RWPE2 (cell line): ENCODE results near the gene ABHD15.

Source experiments
- ATAC-seq: fragments of 200-7000 bp; cut with Tn5 transposase; 3 replicates; pipeline ENCODE4 v1.9.1; 2021; ENCODE audit warnings: low read depth
- DNase-seq: peaks from one replicate; pipeline ENCODE4 v3.0.0-alpha.2; 2020; ENCODE audit warnings: low spot score
- H3K27ac ChIP-seq: fragments of 450-650 bp; 2 replicates; pipeline ENCODE4 v1.5.1; 2017; ENCODE audit warnings: mild to moderate bottlenecking; ENCODE audit not compliant: poor library complexity, severe bottlenecking
- H3K27me3 ChIP-seq: fragments of 250-450 bp; sonication (Bioruptor Pico); 2 replicates; pipeline ENCODE4 v1.5.1; 2021; ENCODE audit warnings: mild to moderate bottlenecking, moderate library complexity; ENCODE audit not compliant: insufficient read depth, poor library complexity, severe bottlenecking
- H3K36me3 ChIP-seq: fragments of 250-450 bp; sonication (Bioruptor Pico); 2 replicates; pipeline ENCODE4 v1.5.1; 2020; ENCODE audit warnings: low read depth, mild to moderate bottlenecking, moderate library complexity
- H3K4me1 ChIP-seq: fragments of 250-450 bp; sonication (Bioruptor Pico); 2 replicates; pipeline ENCODE4 v1.5.1; 2021; ENCODE audit warnings: mild to moderate bottlenecking, moderate library complexity; ENCODE audit not compliant: insufficient read depth, poor library complexity, severe bottlenecking
- H3K4me3 ChIP-seq: fragments of 250-450 bp; sonication (Bioruptor Pico); 2 replicates; pipeline ENCODE4 v1.5.1; 2021; ENCODE audit warnings: mild to moderate bottlenecking, moderate library complexity; ENCODE audit not compliant: severe bottlenecking
- H3K9me3 ChIP-seq: fragments of 250-450 bp; sonication (Bioruptor Pico); 2 replicates; pipeline ENCODE4 v1.5.1; 2021; ENCODE audit warnings: mild to moderate bottlenecking, moderate library complexity; ENCODE audit not compliant: severe bottlenecking
- TF ChIP-seq, protein P1 (sequence below): fragments of 450-650 bp; IDR thresholded peaks from one replicate; pipeline ENCODE4 v1.5.1; 2017; ENCODE audit warnings: mild to moderate bottlenecking, moderate library complexity; ENCODE audit not compliant: poor library complexity, severe bottlenecking

Gene ABHD15

DNA sequence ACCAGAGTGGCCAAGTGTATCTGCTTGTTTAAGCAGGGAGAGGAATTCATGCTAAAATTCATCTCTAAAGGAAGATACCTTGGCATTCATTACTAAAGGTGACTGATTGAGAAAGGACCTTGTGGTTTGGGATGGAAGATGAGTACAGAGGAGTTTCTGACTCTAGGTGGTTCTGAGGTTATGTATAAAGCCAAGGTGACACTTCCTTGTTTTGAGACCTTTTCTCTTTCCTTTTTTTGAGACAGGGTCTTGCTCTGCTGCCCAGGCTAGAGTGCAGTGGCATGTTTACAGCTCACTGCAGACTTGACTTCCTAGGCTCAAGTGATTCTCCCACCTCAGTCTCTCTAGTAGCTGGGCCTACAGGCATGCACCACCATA is 9.1 kb downstream of the ABHD15 start:
- Histone ChIP-seq H3K4me3 (no peak overlapping the region), H3K9me3 (no peaks in the 10 kb centered on the region), H3K27ac (no peak overlapping the region), H3K36me3 (no peaks in the 10 kb centered on the region), H3K4me1 (no peaks in the 10 kb centered on the region), H3K27me3 (no peaks in the 10 kb centered on the region)
- TF ChIP-seq, protein P1, sequence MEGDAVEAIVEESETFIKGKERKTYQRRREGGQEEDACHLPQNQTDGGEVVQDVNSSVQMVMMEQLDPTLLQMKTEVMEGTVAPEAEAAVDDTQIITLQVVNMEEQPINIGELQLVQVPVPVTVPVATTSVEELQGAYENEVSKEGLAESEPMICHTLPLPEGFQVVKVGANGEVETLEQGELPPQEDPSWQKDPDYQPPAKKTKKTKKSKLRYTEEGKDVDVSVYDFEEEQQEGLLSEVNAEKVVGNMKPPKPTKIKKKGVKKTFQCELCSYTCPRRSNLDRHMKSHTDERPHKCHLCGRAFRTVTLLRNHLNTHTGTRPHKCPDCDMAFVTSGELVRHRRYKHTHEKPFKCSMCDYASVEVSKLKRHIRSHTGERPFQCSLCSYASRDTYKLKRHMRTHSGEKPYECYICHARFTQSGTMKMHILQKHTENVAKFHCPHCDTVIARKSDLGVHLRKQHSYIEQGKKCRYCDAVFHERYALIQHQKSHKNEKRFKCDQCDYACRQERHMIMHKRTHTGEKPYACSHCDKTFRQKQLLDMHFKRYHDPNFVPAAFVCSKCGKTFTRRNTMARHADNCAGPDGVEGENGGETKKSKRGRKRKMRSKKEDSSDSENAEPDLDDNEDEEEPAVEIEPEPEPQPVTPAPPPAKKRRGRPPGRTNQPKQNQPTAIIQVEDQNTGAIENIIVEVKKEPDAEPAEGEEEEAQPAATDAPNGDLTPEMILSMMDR, result no peak
- no peak for DNase-seq
- no peak for ATAC-seq

DNA sequence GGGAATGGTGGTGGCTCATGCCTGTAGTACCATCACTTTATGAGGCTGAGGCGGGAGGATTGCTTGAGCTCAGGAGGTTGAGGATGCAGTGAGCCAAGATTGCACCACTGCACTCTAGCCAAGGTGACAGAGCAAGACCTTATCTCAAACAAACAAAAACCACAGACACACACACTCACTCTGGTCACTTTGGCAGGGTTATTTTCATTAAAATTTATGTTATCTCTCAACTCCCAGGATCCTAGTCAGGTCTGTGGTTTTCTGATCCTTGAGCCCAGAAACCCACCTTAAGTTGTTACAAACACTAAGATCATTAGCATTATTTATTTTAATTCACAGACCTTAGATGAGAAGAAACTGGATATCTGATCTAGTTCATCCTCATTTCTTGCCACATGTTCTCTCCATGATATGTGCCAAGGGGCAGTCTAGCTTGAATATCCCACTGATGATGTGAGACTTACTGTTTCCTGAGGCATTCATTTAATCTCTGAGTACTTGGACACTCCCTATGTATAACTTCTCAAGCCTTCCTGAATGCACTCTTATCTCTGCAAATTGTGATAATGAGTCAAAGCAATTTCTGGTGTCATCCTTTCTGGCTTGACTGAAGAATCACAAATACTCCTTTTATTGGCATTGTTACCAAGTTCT is 9.6 kb downstream of the ABHD15 start:
- Histone ChIP-seq H3K27ac (no peak overlapping the region), H3K36me3 (no peaks in the 10 kb centered on the region), H3K4me1 (no peaks in the 10 kb centered on the region), H3K9me3 (no peaks in the 10 kb centered on the region), H3K27me3 (no peaks in the 10 kb centered on the region), H3K4me3 (no peak overlapping the region)
- DNase-seq (no peak), ATAC-seq (peak; percentile 63)
- TF ChIP-seq, protein P1, result no peak

DNA sequence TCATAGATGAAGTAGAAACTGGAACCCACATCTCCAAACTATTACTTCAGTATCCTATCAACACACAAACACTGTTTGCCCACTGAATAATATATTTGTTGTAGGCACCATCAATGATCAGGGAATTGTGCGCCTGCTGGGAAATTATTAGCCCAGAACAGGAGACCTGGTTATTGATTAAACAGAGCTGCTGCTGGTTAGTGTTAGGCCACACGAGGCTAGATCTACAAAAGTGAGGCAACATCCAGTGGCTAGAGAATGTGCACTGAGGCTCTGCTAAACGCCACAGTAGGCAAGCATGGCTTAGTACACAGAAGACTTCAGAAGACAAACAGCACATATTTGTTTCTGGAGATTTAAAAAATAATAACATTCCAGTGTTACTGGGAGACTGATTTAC is 11.0 kb downstream of the ABHD15 start:
- Histone ChIP-seq H3K4me1 (no peaks in the 10 kb centered on the region), H3K27me3 (no peaks in the 10 kb centered on the region), H3K36me3 (no peaks in the 10 kb centered on the region; the same call in 1 of the 2 replicates), H3K9me3 (no peaks in the 10 kb centered on the region), H3K27ac (no peak overlapping the region), H3K4me3 (no peak overlapping the region)
- no peak for DNase-seq
- TF ChIP-seq, protein P1, result no peak
- ATAC-seq, result no peak

DNA sequence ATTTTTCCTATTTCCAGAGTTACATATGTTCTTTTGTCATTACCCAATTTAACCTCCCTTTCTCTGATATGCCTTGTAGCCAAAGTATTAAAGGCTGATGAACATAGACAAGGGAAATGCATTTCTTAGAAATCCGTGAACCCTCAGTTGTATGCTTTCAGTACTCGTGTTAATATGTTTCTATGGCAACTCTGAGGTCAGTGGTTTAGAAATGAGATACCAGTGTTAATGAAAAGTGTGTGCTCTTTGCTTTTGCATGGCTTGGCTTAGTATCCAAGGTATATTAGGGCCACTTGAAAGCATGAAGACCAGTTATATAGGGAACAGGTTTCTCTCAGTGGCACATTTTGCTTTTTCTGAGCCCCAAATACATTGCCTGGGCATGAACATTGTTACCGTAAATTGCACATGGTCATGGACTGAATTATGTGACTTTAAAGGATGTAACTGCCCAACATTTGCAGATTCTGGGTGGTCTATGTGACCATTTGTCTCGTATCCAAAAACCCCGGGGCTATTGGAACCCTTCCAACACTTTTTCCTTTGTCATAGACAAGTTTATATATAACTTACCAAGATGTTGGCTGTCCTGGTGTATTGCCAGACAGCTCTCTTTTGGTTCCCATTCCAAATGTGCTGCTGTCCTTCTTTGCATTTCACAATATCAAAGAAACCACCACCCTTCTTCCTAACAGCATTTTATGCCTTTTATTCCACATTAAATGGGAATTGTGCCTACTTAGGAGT is 17.5 kb downstream of the ABHD15 start:
- Histone ChIP-seq H3K4me3 (no peak overlapping the region), H3K4me1 (no peaks in the 10 kb centered on the region), H3K36me3 (peaks cover 42% of the 10 kb centered on the region), H3K9me3 (no peaks in the 10 kb centered on the region), H3K27me3 (no peaks in the 10 kb centered on the region), H3K27ac (no peak overlapping the region)
- TF ChIP-seq, protein P1, result no peak
- ATAC-seq (no peak), DNase-seq (no peak)

DNA sequence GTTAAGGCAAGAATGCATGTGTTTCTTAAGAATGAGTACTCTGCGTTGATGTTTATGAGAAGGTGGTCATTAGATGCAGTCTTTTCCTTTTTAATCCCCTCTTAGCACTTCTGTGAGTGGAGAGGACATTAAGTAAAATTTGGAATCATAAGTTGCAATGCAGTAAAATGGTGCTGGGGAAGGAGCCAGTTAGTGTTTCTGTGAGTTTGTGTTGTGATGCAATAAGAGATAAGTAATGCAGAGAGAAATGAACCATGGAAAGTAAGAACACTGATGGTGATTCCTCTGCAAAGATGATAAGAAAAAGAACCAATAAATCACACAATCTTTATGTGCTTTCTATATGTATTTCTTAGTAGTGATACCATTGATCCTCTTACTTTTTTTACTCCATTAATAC is 20.0 kb downstream of the ABHD15 start:
- DNase-seq (no peak), ATAC-seq (no peak)
- H3K27me3 ChIP-seq, result no peaks in the 10 kb centered on the region
- no peaks in the 10 kb centered on the region for H3K4me1 ChIP-seq
- H3K27ac ChIP-seq, result no peak overlapping the region
- H3K36me3 ChIP-seq, result peaks cover 66% of the 10 kb centered on the region
- no peak overlapping the region for H3K4me3 ChIP-seq
- H3K9me3 ChIP-seq, result no peaks in the 10 kb centered on the region
- TF ChIP-seq, protein P1, result no peak
